HEK293 (cell line): Measurements from ENCODE around the gene MLNR.

Source experiments
- CTCF ChIP-seq: fragments of 450-650 bp; formaldehyde crosslinking; IDR thresholded peaks from 2 replicates; pipeline ENCODE4 v1.5.1; 2016; ENCODE audit warnings: missing biosample characterization, missing genetic modification characterization
- YY1 ChIP-seq: fragments of 450-650 bp; formaldehyde crosslinking; IDR thresholded peaks from 2 replicates; pipeline ENCODE4 v1.5.1; 2018; ENCODE audit warnings: missing biosample characterization, missing genetic modification characterization
- ZBTB7A ChIP-seq: fragments of 450-650 bp; formaldehyde crosslinking; IDR thresholded peaks from 2 replicates; pipeline ENCODE4 v1.5.1; 2016; ENCODE audit warnings: low read depth, missing biosample characterization, missing genetic modification characterization
- ZNF561 ChIP-seq: fragments of 450-650 bp; IDR thresholded peaks from 2 replicates; pipeline ENCODE4 v1.5.1; 2018; ENCODE audit warnings: missing biosample characterization, missing genetic modification characterization, borderline replicate concordance
- ZNF623 ChIP-seq: fragments of 450-650 bp; formaldehyde crosslinking; IDR thresholded peaks from 2 replicates; pipeline ENCODE4 v1.5.1; 2016; ENCODE audit warnings: missing biosample characterization, missing genetic modification characterization
- ZNF660 ChIP-seq: fragments of 450-650 bp; IDR thresholded peaks from 2 replicates; pipeline ENCODE4 v1.5.1; 2018; ENCODE audit warnings: missing biosample characterization, mild to moderate bottlenecking, missing genetic modification characterization
- ZNF830 ChIP-seq: fragments of 450-650 bp; IDR thresholded peaks from 2 replicates; pipeline ENCODE4 v1.5.0; 2018; ENCODE audit warnings: missing biosample characterization, missing genetic modification characterization, low read depth, mild to moderate bottlenecking, moderate library complexity

- no peak for TF ChIP-seq ZNF830 (tag by site-specific recombination)
- no peak for TF ChIP-seq CTCF (tag by site-specific recombination)
- no peak for TF ChIP-seq ZBTB7A (tag by site-specific recombination)
- TF ChIP-seq ZNF660 (tag by site-specific recombination): no peak
- no peak for TF ChIP-seq ZNF623 (tag by site-specific recombination)
- no peak for TF ChIP-seq ZNF561 (tag by site-specific recombination)
- TF ChIP-seq YY1 (tag by site-specific recombination): no peak
Measured at GRCh38 chr13:49248622-49249002, 28.5 kb downstream of the MLNR start.
